Gastroesophageal sphincter (tissue), 4 donors: ENCODE data around the gene ZFYVE28. TPM values are rescaled to one million over a fixed set of nuclear protein-coding genes. Genes with fewer than 3 reads are reported as not detected.

Experiments
- ATAC-seq: fragments of 150-250 bp; one replicate; pipeline ENCODE4 v1.9.1; 2016; ENCODE audit warnings: mild to moderate bottlenecking, moderate library complexity
- H3K27ac ChIP-seq, 4 donors: fragments of 200-600 bp; sonication (generic) in 3 of 4; 1 replicate in 3 of 4; 2 replicates in 1 of 4; pipeline ENCODE4 v1.5.1; 2016 to 2019
- H3K27me3 ChIP-seq: fragments of 200-600 bp; sonication (generic); one replicate; pipeline ENCODE4 v1.5.1; 2019
- H3K36me3 ChIP-seq, 2 donors: fragments of 200-600 bp; sonication (generic); one replicate each; pipeline ENCODE4 v1.5.1; 2019; ENCODE audit warnings: control low read depth in 1 of 2
- H3K4me1 ChIP-seq, 3 donors: fragments of 200-600 bp; sonication (generic); 1 replicate in 2 of 3; 2 replicates in 1 of 3; pipeline ENCODE4 v1.5.1; 2016 to 2019; ENCODE audit warnings: control low read depth in 2 of 3
- H3K4me3 ChIP-seq, 2 donors: fragments of 200-600 bp; sonication (generic); one replicate each; pipeline ENCODE4 v1.5.1; 2019; ENCODE audit warnings: mild to moderate bottlenecking in 1 of 2, moderate library complexity in 1 of 2
- H3K9me3 ChIP-seq, 3 donors: fragments of 200-600 bp; sonication (generic); one replicate each; pipeline ENCODE4 v1.5.1; 2017 to 2019; ENCODE audit warnings: control low read depth in 2 of 3
- CTCF ChIP-seq, 4 experiments: fragments of 200-600 bp in 2 of 4; fragments of 450-650 bp in 2 of 4; sonication (generic) in 1 of 4; IDR thresholded peaks; one replicate each; pipeline ENCODE4 v1.5.1; 2017 to 2019; ENCODE audit warnings: antibody characterized with exemption in 4 of 4, mild to moderate bottlenecking in 2 of 4, moderate library complexity in 2 of 4
- EP300 ChIP-seq: sonication (generic); formaldehyde crosslinking; IDR thresholded peaks from one replicate; pipeline ENCODE4 v1.6.1; 2017; ENCODE audit warnings: antibody characterized with exemption, mild to moderate bottlenecking
- POLR2A ChIP-seq, 2 donors: fragments of 450-650 bp; IDR thresholded peaks; one replicate each; pipeline ENCODE4 v1.6.1; 2017; ENCODE audit warnings: antibody characterized with exemption in 2 of 2, mild to moderate bottlenecking in 2 of 2, moderate library complexity in 1 of 2
- POLR2AphosphoS5 ChIP-seq: sonication (generic); formaldehyde crosslinking; IDR thresholded peaks from one replicate; pipeline ENCODE4 v1.6.1; 2017; ENCODE audit warnings: antibody characterized with exemption
- WGBS, 2 donors: methylation state at CpG; one replicate each; pipeline ENCODE4 v1.1.5; 2018; ENCODE audit warnings: low coverage in 1 of 2; 5-methylcytosine and 5-hydroxymethylcytosine counted together
- total RNA-seq, 4 donors: library from RNA; depleted of rRNA; stranded (reverse); fragments of >200 nt; gene quantifications; one replicate each; pipeline ENCODE4 v1.1.0, GENCODE V29; 2016

Gene ZFYVE28
- total RNA-seq, 4 donors from 2014 or later = 4.4 to 12.0 (median 8.2) TPM

DNA sequence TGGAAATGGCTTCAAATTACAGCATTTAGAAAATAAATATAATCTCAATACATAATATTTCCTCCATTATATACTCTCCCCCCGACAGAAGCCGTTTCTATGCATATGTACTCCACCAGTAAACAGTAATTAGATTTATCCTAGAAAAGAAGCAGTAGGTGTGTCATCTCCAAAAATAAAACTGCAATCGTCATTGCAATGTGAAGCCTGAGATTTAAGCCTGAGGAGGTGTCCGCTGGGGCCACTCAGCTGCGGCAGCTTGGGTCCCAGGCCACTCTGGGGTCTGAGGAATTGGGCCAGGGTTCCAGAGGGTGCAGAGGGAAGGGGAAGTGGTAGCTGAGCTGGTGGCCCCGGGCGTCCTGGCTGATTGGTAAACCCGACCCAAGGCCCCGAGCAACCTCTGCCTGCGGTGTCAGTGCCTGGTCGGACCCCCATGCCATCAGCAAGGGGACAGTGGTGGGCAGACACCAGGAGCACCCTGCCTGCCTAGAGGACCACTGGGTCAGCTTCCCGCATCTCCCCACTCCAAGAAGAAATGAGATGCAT lies 148.8 kb downstream of the ZFYVE28 start:
- Histone ChIP-seq H3K27me3 (no peaks in the 10 kb centered on the region), H3K36me3 (peaks cover 0 to 20% of the 10 kb centered on the region in 2 donors), H3K4me1 (peaks cover 4 to 30% (median 10%) of the 10 kb centered on the region in 3 donors), H3K9me3 (no peaks in the 10 kb centered on the region), H3K27ac (no peak overlapping the region), H3K4me3 (no peak overlapping the region)
- WGBS, 2 donors = 69 to 81% methylated on average over 4 to 10 of the region's 12 CpGs
- ATAC-seq = no peak
- TF ChIP-seq POLR2AphosphoS5 (no peak), EP300 (no peak), POLR2A (IDR thresholded peaks at IDR 0.05) (no peak)

GRCh38 chr4:2269206-2269531 lies 149.3 kb downstream of the ZFYVE28 start:
- no peak for ATAC-seq
- Histone ChIP-seq H3K4me3 (no peak overlapping the region), H3K27me3 (no peaks in the 10 kb centered on the region), H3K27ac (no peak overlapping the region), H3K4me1 (peaks cover 4 to 35% (median 10%) of the 10 kb centered on the region in 3 donors), H3K9me3 (no peaks in the 10 kb centered on the region), H3K36me3 (peaks cover 0 to 20% of the 10 kb centered on the region in 2 donors)
- TF ChIP-seq POLR2A (IDR thresholded peaks at IDR 0.05) (no peak), CTCF (IDR thresholded peaks at IDR 0.05) (no peak), POLR2AphosphoS5 (no peak), EP300 (no peak)
- WGBS, 2 donors = 72 to 82% methylated on average over 2 of the region's 6 CpGs

- peaks cover 4 to 41% (median 10%) of the 10 kb centered on the region in 3 donors for H3K4me1 ChIP-seq
- no peak for ATAC-seq
- WGBS, 2 donors = 80% methylated on average over 3 of the region's 22 CpGs; no CpG with 5 or more reads in 1 of the 2 donors
- H3K36me3 ChIP-seq = peaks cover 0 to 17% of the 10 kb centered on the region in 2 donors
- no peak for TF ChIP-seq EP300
- no peak for TF ChIP-seq POLR2A (IDR thresholded peaks at IDR 0.05)
- no peak for TF ChIP-seq CTCF (IDR thresholded peaks at IDR 0.05)
- TF ChIP-seq POLR2AphosphoS5 = no peak
- H3K27ac ChIP-seq = no peak overlapping the region
- no peaks in the 10 kb centered on the region for H3K9me3 ChIP-seq
- H3K27me3 ChIP-seq = no peaks in the 10 kb centered on the region
- no peak overlapping the region for H3K4me3 ChIP-seq
Measured at GRCh38 chr4:2268357-2269205, 149.9 kb downstream of the ZFYVE28 start.

GRCh38 chr4:2267841-2268240 lies 150.6 kb downstream of the ZFYVE28 start:
- Histone ChIP-seq H3K9me3 (no peaks in the 10 kb centered on the region), H3K4me3 (no peak overlapping the region), H3K27ac (no peak overlapping the region), H3K27me3 (no peaks in the 10 kb centered on the region), H3K36me3 (peaks cover 0 to 15% of the 10 kb centered on the region in 2 donors), H3K4me1 (peaks cover 4 to 49% (median 15%) of the 10 kb centered on the region in 3 donors)
- WGBS, 2 donors = no CpG with 5 or more reads among the region's 12 CpGs
- no peak for ATAC-seq
- TF ChIP-seq EP300 (no peak), POLR2A (IDR thresholded peaks at IDR 0.05) (no peak), CTCF (IDR thresholded peaks at IDR 0.05) (no peak), POLR2AphosphoS5 (no peak)

DNA sequence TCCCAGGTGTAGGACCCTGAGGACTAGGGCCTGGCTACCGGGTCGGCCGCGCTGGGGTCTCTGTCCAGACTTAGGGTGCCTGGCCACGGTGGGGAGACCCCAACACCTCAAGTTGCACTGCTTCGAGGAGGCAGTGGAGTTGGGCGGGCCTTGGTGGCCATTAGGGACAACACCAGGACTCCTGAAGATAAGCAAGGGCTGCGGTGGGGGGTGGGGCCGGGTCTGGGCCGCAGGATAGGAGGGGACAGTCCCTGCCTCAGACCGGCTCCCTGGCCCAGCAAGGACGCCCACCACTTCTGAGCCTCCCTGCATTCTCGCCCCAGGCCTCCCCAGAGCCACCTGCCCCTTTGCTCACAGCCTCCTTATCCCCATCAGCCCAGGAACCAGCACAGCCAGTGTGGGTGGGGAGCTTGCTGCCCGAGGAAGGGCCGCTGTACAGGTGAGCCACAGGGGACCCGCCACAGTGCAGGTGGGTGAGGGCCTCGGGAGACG lies 151.1 kb downstream of the ZFYVE28 start:
- H3K4me3 ChIP-seq = no peak overlapping the region
- TF ChIP-seq POLR2A (IDR thresholded peaks at IDR 0.05) = no peak
- no peak for TF ChIP-seq EP300
- TF ChIP-seq CTCF (IDR thresholded peaks at IDR 0.05) = no peak
- no peak for TF ChIP-seq POLR2AphosphoS5
- peak overlapping the region in 1 of 4 donors; percentile 67 for H3K27ac ChIP-seq
- H3K27me3 ChIP-seq = no peaks in the 10 kb centered on the region
- peaks cover 4 to 53% (median 17%) of the 10 kb centered on the region in 3 donors for H3K4me1 ChIP-seq
- H3K36me3 ChIP-seq = peaks cover 0 to 15% of the 10 kb centered on the region in 2 donors
- no peaks in the 10 kb centered on the region for H3K9me3 ChIP-seq
- 93% methylated on average over 3 of the region's 18 CpGs; no CpG with 5 or more reads in 1 of the 2 donors for WGBS, 2 donors
- ATAC-seq = no peak
